ENCODE measurements around the gene CAPG. TPM values are rescaled to one million over a fixed set of nuclear protein-coding genes. Genes with fewer than 3 reads are reported as not detected.

Gene CAPG
- polyA plus RNA-seq, 2 of the 4 experiments (the other 2 are of a cell fraction), result 57.5 to 81.0 TPM

DNA sequence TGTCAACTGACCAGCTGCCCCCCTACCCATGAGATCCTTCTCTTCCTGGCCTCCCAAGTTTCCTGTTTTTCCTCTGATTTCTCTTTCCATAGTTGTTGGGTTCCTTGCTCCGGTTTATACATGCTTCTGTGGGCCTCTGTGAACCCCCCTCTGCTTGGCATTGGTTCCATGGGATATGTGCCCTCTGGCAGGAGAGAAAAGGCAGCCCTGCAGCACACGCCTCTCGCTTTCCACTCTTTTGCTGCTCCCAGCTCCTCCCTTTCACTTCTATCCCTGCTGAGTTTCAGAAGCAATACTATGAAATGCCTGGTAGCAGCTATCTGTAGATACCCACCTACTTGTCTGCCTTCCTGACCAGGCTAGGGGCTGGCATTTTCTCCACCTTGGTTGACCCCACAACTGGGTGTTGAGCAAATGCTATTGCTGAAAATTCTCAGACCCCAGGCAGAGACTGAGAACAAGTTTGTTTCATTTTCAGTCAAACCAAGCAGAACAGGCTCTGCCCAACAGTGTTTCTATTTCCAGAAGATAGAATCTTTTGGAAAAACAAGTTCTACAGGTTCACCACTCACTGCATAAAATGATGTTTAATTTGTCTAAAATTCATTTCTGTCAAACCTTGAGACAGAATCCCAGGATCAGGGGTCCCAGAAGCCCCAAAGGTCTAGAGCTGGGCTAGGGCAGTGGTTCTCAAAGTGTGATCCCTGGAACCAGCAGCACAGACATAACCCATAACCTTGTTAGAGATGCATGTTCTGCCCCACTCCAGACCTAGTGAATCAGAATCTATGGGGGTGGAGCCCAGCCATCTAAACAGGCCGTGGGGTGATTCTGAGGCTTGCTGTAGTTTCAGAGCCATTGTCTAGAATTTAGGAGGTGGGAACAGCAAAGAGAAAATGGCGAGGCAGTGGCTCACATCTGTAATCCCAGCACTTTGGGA lies 13.4 kb downstream of the CAPG start:
- ChIA-PET CTCF (interaction anchor here (0.6 to 2.2 kb wide), 3 partner anchors 22 to 155 kb away, joined by 3 to 7 read pairs (median 5); no protein-coding TSS in a partner anchor), POLR2A (no interaction called here)
- DNase-seq (ENCODE audit: low read depth in 1 of 2, low spot score in 1 of 2) (no peak), FAIRE-seq (no peak), ATAC-seq (no peak)
- no peak for TF ChIP-seq ZC3H11A (IDR thresholded peaks at IDR 0.05)
- no peak for TF ChIP-seq MYC (IDR thresholded peaks at IDR 0.05; ENCODE audit: borderline replicate concordance, low read length)
- TF ChIP-seq, protein P1, sequence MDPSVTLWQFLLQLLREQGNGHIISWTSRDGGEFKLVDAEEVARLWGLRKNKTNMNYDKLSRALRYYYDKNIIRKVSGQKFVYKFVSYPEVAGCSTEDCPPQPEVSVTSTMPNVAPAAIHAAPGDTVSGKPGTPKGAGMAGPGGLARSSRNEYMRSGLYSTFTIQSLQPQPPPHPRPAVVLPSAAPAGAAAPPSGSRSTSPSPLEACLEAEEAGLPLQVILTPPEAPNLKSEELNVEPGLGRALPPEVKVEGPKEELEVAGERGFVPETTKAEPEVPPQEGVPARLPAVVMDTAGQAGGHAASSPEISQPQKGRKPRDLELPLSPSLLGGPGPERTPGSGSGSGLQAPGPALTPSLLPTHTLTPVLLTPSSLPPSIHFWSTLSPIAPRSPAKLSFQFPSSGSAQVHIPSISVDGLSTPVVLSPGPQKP (IDR thresholded peaks at IDR 0.05; ENCODE audit: low read depth, low read length), result no peak
- TF ChIP-seq, protein P2, sequence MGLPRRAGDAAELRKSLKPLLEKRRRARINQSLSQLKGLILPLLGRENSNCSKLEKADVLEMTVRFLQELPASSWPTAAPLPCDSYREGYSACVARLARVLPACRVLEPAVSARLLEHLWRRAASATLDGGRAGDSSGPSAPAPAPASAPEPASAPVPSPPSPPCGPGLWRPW (IDR thresholded peaks at IDR 0.05), result no peak
- Histone ChIP-seq H3K27ac (no peak overlapping the region), H3K9me3 (no peaks in the 10 kb centered on the region), H3K4me1 (peaks cover 6% of the 10 kb centered on the region; the same call in 2 of the 3 replicates), H3K4me2 (no peak overlapping the region), H3K4me3 (no peak overlapping the region)
- WGBS (ENCODE audit: missing lambda C conversion rate), result 86% methylated on average over 5 of the region's 5 CpGs

DNA sequence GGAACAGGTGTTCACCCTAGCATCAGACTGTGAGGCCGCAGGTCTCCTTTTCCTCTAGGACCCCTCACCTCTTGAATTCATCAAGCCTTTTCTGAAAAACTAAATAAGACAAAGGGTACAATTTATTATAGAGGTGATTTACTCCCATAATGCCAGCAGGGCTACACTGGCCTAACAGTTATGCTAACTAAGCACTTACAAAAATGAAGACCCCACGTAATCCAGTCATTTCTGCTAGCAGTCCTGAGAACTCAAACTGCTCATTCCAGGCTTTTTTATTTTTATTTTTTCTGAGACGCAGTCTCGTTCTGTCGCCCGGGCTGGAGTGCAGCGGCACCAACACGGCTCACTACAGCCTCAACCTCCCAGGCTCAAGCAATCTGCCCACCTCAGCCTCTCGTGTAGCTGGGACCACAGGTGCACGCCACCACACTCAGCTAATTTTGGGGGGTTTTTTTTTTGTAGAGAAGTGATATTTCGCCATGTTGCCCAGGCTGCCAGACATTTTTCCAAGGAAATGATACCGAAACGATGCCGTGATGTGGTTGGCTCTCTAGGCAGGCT lies 14.2 kb downstream of the CAPG start:
- FAIRE-seq, result no peak
- TF ChIP-seq HEYL (CRISPR knock-in tag; IDR thresholded peaks at IDR 0.05) (no peak), POLR2AphosphoS2 (conservative IDR thresholded peaks at IDR 0.05; ENCODE audit: low read length) (no peak), RARB (CRISPR knock-in tag; IDR thresholded peaks at IDR 0.05) (no peak), TP53 (CRISPR knock-in tag; IDR thresholded peaks at IDR 0.05) (no peak), CBX8 (IDR thresholded peaks at IDR 0.05) (no peak), ESRRA (IDR thresholded peaks at IDR 0.05; ENCODE audit: borderline replicate concordance, low read length) (no peak), RFX5 (IDR thresholded peaks at IDR 0.05) (no peak), MYC (IDR thresholded peaks at IDR 0.05; ENCODE audit: borderline replicate concordance, low read length) (no peak), NR3C1 (IDR thresholded peaks at IDR 0.05) (no peak), BHLHE40 (IDR thresholded peaks at IDR 0.05; ENCODE audit: low read depth, low read length) (no peak), SMC3 (IDR thresholded peaks at IDR 0.05) (no peak), FOSL2 (IDR thresholded peaks at IDR 0.05) (no peak), FOSL2 (CRISPR knock-in tag; IDR thresholded peaks at IDR 0.05) (no peak), RNF2 (IDR thresholded peaks at IDR 0.05; ENCODE audit: borderline replicate concordance, low read depth) (no peak), CBX2 (IDR thresholded peaks at IDR 0.05; ENCODE audit: borderline replicate concordance, low read depth) (no peak), CHD2 (IDR thresholded peaks at IDR 0.05; ENCODE audit: low read length, partially characterized antibody) (no peak)
- TF ChIP-seq, protein P2 (IDR thresholded peaks at IDR 0.05), result no peak
- TF ChIP-seq, protein P3, sequence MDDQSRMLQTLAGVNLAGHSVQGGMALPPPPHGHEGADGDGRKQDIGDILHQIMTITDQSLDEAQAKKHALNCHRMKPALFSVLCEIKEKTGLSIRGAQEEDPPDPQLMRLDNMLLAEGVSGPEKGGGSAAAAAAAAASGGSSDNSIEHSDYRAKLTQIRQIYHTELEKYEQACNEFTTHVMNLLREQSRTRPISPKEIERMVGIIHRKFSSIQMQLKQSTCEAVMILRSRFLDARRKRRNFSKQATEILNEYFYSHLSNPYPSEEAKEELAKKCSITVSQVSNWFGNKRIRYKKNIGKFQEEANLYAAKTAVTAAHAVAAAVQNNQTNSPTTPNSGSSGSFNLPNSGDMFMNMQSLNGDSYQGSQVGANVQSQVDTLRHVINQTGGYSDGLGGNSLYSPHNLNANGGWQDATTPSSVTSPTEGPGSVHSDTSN (IDR thresholded peaks at IDR 0.05), result no peak
- TF ChIP-seq, protein P4, sequence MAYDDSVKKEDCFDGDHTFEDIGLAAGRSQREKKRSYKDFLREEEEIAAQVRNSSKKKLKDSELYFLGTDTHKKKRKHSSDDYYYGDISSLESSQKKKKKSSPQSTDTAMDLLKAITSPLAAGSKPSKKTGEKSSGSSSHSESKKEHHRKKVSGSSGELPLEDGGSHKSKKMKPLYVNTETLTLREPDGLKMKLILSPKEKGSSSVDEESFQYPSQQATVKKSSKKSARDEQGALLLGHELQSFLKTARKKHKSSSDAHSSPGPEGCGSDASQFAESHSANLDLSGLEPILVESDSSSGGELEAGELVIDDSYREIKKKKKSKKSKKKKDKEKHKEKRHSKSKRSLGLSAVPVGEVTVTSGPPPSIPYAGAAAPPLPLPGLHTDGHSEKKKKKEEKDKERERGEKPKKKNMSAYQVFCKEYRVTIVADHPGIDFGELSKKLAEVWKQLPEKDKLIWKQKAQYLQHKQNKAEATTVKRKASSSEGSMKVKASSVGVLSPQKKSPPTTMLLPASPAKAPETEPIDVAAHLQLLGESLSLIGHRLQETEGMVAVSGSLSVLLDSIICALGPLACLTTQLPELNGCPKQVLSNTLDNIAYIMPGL (CRISPR knock-in tag; IDR thresholded peaks at IDR 0.05; ENCODE audit: borderline replicate concordance), result no peak
- no peak for ATAC-seq
- Histone ChIP-seq H3K4me3 (no peak overlapping the region), H3K9me3 (no peaks in the 10 kb centered on the region), H3K4me1 (peaks cover 6% of the 10 kb centered on the region; the same call in 2 of the 3 replicates), H3K27ac (no peak overlapping the region), H3K4me2 (no peak overlapping the region)
- CTCF ChIA-PET, result interaction anchor here (0.6 to 2.2 kb wide), 3 partner anchors 23 to 156 kb away, joined by 3 to 7 read pairs (median 5); no protein-coding TSS in a partner anchor
- no peak for DNase-seq (ENCODE audit: low read depth in 1 of 2, low spot score in 1 of 2)
- POLR2A ChIA-PET, result no interaction called here
- WGBS (ENCODE audit: missing lambda C conversion rate), result 91% methylated on average over 14 of the region's 14 CpGs
